PC-3 (cell line): ENCODE results near the gene MYLK. TPM values are rescaled to one million over a fixed set of nuclear protein-coding genes. Genes with fewer than 3 reads are reported as not detected.
"Not testable (repeated sequence)": the region's sequence is repeated elsewhere in the genome, so short reads cannot be mapped to it uniquely, and the experiment has no call there.

ENCODE experiments used
- ATAC-seq: fragments of 200-7000 bp; cut with Tn5 transposase; 2 replicates; pipeline ENCODE4 v1.9.1; 2020; ENCODE audit warnings: mild to moderate bottlenecking, moderate library complexity
- BruUV-seq: library from RNA; stranded (reverse); fragments of 400-500 nt; replicated peaks from 2 replicates; lab custom pipeline; 2021; lab: Mats Ljungman, UMichigan
- CTCF ChIA-PET: fragments of 300-600 bp; sonication (Branson Sonifier 250); formaldehyde crosslinking; loops from one replicate; lab custom pipeline; 2022; ENCODE audit warnings: antibody characterized with exemption; lab: Charles Lee
- POLR2A ChIA-PET: fragments of 300-600 bp; sonication (Branson Sonifier 250); formaldehyde crosslinking; loops from one replicate; lab custom pipeline; 2022; ENCODE audit warnings: antibody characterized with exemption; ENCODE audit not compliant: unreplicated experiment; lab: Charles Lee
- DNase-seq: peaks from one replicate; pipeline ENCODE4 v3.0.0-alpha.2; 2015
- H2AFZ ChIP-seq: fragments of 300-600 bp; sonication (generic); 2 replicates; pipeline ENCODE4 v1.6.0; 2016; ENCODE audit warnings: antibody characterized with exemption, low read length
- H3F3A ChIP-seq: fragments of 300-600 bp; sonication (generic); one replicate; pipeline ENCODE4 v1.6.0; 2017; ENCODE audit warnings: antibody characterized with exemption, low read length, control low read depth, mild to moderate bottlenecking; ENCODE audit not compliant: unreplicated experiment
- H3K27ac ChIP-seq: fragments of 300-600 bp; sonication (generic); 2 replicates; pipeline ENCODE4 v1.5.1; 2016; ENCODE audit warnings: mild to moderate bottlenecking, low read length
- H3K27me3 ChIP-seq: fragments of 300-600 bp; sonication (generic); 2 replicates; pipeline ENCODE4 v1.6.1; 2016; ENCODE audit warnings: low read length, mixed read lengths
- H3K36me3 ChIP-seq: fragments of 300-600 bp; sonication (generic); 2 replicates; pipeline ENCODE4 v1.6.1; 2016; ENCODE audit warnings: low read depth, mixed run types, low read length, mixed read lengths
- H3K4me1 ChIP-seq: fragments of 300-600 bp; sonication (generic); 2 replicates; pipeline ENCODE4 v1.5.1; 2016; ENCODE audit warnings: low read length; ENCODE audit not compliant: insufficient read depth
- H3K4me2 ChIP-seq: fragments of 300-600 bp; sonication (generic); 2 replicates; pipeline ENCODE4 v1.6.0; 2016; ENCODE audit warnings: low read length
- H3K4me3 ChIP-seq: fragments of 300-600 bp; sonication (generic); 2 replicates; pipeline ENCODE4 v1.5.1; 2016; ENCODE audit warnings: mild to moderate bottlenecking, low read length, mixed read lengths
- H3K79me2 ChIP-seq: fragments of 300-600 bp; sonication (generic); 2 replicates; pipeline ENCODE4 v1.6.1; 2017; ENCODE audit warnings: low read length, mixed read lengths
- H3K9ac ChIP-seq: fragments of 300-600 bp; sonication (generic); 2 replicates; pipeline ENCODE4 v1.6.0; 2016; ENCODE audit warnings: mild to moderate bottlenecking, low read length
- H3K9me2 ChIP-seq: fragments of 300-600 bp; sonication (generic); replicated peaks from 2 replicates; pipeline ENCODE4 v1.6.1; 2016; ENCODE audit warnings: mixed run types, low read length, mixed read lengths
- H3K9me3 ChIP-seq: fragments of 300-600 bp; sonication (generic); 2 replicates; pipeline ENCODE4 v1.6.1; 2016; ENCODE audit warnings: low read length, mixed read lengths
- H4K20me1 ChIP-seq: fragments of 300-600 bp; sonication (generic); 2 replicates; pipeline ENCODE4 v1.6.1; 2016; ENCODE audit warnings: low read length, mixed read lengths
- EZH2 ChIP-seq: fragments of 300-600 bp; sonication (generic); IDR thresholded peaks from one replicate; pipeline ENCODE4 v1.6.1; 2017; ENCODE audit warnings: antibody characterized with exemption, mild to moderate bottlenecking, low read length; ENCODE audit not compliant: unreplicated experiment
- EZH2phosphoT487 ChIP-seq: fragments of 300-600 bp; sonication (generic); IDR thresholded peaks from 2 replicates; pipeline ENCODE4 v1.6.1; 2018; ENCODE audit warnings: mild to moderate bottlenecking, antibody characterized with exemption, low read length, borderline replicate concordance
- intact Hi-C: fragments of 100-400 bp; cut with micrococcal nuclease; formaldehyde crosslinking; loops from 2 replicates; pipeline ENCODE4 v1.9.0; 2023
- total RNA-seq: library from RNA; depleted of rRNA; stranded (reverse); fragments of >200 nt; gene quantifications from 2 replicates; pipeline ENCODE4 v1.2.3, GENCODE V29; 2014
- TF ChIP-seq, protein P1 (sequence below): fragments of 300-600 bp; sonication (generic); conservative IDR thresholded peaks from 2 replicates; pipeline ENCODE4 v1.5.1; 2017; ENCODE audit warnings: antibody characterized with exemption, low read depth, mild to moderate bottlenecking, low read length

The MYLK gene
- total RNA-seq, 1 experiment from 2014 or later: 6.9 TPM

GRCh38 chr3:123702720-123703119 is 181.4 kb downstream of the MYLK start:
- Histone ChIP-seq H4K20me1 (no peaks in the 10 kb centered on the region), H3K4me2 (no peak overlapping the region), H3K9me2 (no peaks in the 10 kb centered on the region), H3K79me2 (no peaks in the 10 kb centered on the region), H3K27ac (no peak overlapping the region), H3K27me3 (no peaks in the 10 kb centered on the region), H2AFZ (no peak overlapping the region), H3K4me3 (no peak overlapping the region), H3K36me3 (no peaks in the 10 kb centered on the region), H3F3A (no peaks in the 10 kb centered on the region), H3K4me1 (no peaks in the 10 kb centered on the region; the same call in 1 of the 2 replicates), H3K9me3 (no peaks in the 10 kb centered on the region), H3K9ac (no peak overlapping the region)
- no TSS peak for BruUV-seq
- ATAC-seq (no peak), DNase-seq (no peak)
- POLR2A ChIA-PET: no interaction called here
- CTCF ChIA-PET: interaction anchor here (1.0 to 1.8 kb wide), 2 partner anchors 30 to 50 kb away, joined by 3 to 14 read pairs; no protein-coding TSS in a partner anchor
- intact Hi-C loops: loop anchor here (1.0 kb wide), 1 partner anchor 50 kb away; no protein-coding TSS in a partner anchor
- TF ChIP-seq EZH2phosphoT487 (no peak), EZH2 (no peak)
- TF ChIP-seq, protein P1, sequence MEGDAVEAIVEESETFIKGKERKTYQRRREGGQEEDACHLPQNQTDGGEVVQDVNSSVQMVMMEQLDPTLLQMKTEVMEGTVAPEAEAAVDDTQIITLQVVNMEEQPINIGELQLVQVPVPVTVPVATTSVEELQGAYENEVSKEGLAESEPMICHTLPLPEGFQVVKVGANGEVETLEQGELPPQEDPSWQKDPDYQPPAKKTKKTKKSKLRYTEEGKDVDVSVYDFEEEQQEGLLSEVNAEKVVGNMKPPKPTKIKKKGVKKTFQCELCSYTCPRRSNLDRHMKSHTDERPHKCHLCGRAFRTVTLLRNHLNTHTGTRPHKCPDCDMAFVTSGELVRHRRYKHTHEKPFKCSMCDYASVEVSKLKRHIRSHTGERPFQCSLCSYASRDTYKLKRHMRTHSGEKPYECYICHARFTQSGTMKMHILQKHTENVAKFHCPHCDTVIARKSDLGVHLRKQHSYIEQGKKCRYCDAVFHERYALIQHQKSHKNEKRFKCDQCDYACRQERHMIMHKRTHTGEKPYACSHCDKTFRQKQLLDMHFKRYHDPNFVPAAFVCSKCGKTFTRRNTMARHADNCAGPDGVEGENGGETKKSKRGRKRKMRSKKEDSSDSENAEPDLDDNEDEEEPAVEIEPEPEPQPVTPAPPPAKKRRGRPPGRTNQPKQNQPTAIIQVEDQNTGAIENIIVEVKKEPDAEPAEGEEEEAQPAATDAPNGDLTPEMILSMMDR: no peak

GRCh38 chr3:123702057-123702456 is 182.1 kb downstream of the MYLK start:
- H3K4me2 ChIP-seq, H4K20me1 ChIP-seq, H3K27me3 ChIP-seq, H3K9me3 ChIP-seq, H3K9me2 ChIP-seq, H3K27ac ChIP-seq, H3K4me3 ChIP-seq, H3K4me1 ChIP-seq, H3K79me2 ChIP-seq, BruUV-seq, H3K36me3 ChIP-seq, POLR2A ChIA-PET, H2AFZ ChIP-seq, H3F3A ChIP-seq, H3K9ac ChIP-seq: not testable (repeated sequence)
- intact Hi-C loops: loop anchor here (1.0 kb wide), 1 partner anchor 50 kb away; no protein-coding TSS in a partner anchor
- CTCF ChIA-PET: interaction anchor here (1.0 to 1.8 kb wide), 2 partner anchors 29 to 50 kb away, joined by 3 to 14 read pairs; no protein-coding TSS in a partner anchor
- DNase-seq (peak; percentile 83), ATAC-seq (peak; percentile 95)
- TF ChIP-seq, protein P1: peak; percentile 76

DNA sequence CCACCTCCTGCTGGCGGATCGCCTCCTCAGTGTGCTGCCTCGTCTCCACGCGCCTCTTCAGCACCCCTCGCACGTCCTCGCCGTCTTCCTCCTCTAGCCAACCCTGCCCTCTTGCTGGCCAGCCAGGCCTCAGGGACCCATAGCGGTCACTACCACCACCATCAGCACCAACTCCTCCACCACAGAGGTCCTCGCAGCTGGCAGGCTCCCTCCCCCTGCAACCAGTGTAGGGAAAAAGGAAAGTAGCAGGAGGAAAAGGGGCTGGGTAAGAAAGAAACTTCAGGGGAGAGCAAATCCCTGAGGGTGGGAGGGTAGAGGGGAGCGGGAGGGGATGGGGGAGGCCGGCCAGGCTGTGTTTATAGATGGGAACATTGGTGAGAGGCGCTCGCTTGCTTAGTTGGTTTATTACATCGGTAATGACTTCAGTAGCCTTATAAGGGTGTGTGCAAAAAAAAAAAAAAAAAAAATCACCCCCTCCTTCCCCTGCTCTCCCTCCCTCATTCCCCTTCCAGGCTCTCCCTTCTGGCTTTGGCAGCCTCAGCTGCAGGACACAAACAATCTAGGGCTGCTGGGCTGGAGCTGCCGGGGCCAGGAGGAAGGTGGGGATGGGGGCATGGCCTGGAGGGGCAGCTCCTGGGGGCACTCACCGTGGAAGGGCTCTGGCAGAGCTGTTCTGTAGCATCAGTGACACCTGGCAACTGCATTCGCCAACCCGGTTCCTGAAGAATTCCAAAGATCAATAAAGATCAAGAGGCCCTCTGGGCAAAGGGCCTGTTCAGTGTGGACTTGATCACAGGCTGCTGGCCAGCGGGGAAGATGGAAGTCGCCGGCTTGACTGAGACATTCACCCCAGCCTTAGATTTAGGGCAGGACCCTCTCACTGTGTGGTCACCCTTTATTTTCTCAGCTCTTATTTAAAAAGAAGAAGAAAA is 183.1 kb downstream of the MYLK start:
- no peaks in the 10 kb centered on the region; the same call in 1 of the 2 replicates for H3K4me1 ChIP-seq
- ChIA-PET CTCF (no interaction called here), POLR2A (no interaction called here)
- ATAC-seq (no peak), DNase-seq (no peak)
- no peaks in the 10 kb centered on the region for H4K20me1 ChIP-seq
- no peak overlapping the region for H3K27ac ChIP-seq
- no peak overlapping the region for H3K4me3 ChIP-seq
- BruUV-seq: no TSS peak
- no peaks in the 10 kb centered on the region for H3K36me3 ChIP-seq
- intact Hi-C loops: no loop called here
- H3K27me3 ChIP-seq: no peaks in the 10 kb centered on the region
- H2AFZ ChIP-seq: no peak overlapping the region
- H3K79me2 ChIP-seq: no peaks in the 10 kb centered on the region
- H3K9me3 ChIP-seq: no peaks in the 10 kb centered on the region
- TF ChIP-seq, protein P1: no peak
- TF ChIP-seq EZH2 (no peak), EZH2phosphoT487 (no peak)
- no peak overlapping the region for H3K9ac ChIP-seq
- no peaks in the 10 kb centered on the region for H3F3A ChIP-seq
- no peaks in the 10 kb centered on the region for H3K9me2 ChIP-seq
- no peak overlapping the region for H3K4me2 ChIP-seq
